Activated CD4-positive, CD25-positive, alpha-beta regulatory T cell treated with anti-CD3 and anti-CD28 coated beads, Interleukin-2, amount 50 U/mL, for 16 hours (primary cell): ENCODE results near the gene ATP1B3.
A peak's percentile ranks its signal among the peaks of the same experiment; 100 is the strongest.
"Not testable (repeated sequence)": the region's sequence is repeated elsewhere in the genome, so short reads cannot be mapped to it uniquely, and the experiment has no call there.

ENCODE experiments used
- DNase-seq: peaks from one replicate; pipeline ENCODE4 v3.0.0-alpha.2; 2020; ENCODE audit warnings: low read depth, low spot score

The ATP1B3 gene

DNA sequence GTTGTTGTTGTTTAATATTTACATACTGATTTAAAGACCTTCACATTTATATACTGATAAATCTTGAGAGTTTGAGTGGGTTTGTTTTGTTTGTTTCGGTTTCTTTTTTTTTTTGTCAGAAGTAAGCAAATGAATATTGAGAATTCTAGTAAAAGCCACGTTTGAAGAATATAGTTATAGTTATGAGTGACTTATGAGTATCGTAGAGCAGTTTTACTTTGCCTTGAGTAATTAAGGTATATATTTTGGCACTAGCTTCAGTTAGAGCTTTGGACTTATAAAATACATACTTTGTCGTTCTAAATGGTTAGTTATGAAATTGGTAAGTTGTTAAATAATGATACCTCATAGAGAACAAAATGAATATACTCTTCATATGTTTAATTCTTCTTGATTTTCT lies 27.8 kb downstream of the ATP1B3 start:
- DNase-seq, result no peak

DNA sequence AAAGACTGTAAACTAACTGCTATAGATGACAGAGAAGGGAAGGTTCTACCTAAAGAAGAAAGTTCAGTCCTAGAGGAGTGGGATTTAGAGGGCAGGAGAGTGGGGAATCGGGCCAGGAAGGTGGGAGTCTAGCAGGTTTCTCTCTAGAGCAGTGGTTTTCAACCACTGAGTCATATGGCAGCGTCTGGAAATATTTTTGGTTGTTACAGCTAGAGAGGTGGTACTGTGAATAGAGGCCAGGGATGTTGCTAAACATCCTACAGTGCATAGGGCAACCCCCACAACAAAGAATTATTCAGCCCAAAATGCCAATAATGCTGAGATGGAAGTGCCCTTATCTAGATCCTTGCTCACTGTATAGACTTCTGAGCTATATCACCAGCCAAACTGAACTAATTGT lies 28.7 kb downstream of the ATP1B3 start:
- no peak for DNase-seq

DNA sequence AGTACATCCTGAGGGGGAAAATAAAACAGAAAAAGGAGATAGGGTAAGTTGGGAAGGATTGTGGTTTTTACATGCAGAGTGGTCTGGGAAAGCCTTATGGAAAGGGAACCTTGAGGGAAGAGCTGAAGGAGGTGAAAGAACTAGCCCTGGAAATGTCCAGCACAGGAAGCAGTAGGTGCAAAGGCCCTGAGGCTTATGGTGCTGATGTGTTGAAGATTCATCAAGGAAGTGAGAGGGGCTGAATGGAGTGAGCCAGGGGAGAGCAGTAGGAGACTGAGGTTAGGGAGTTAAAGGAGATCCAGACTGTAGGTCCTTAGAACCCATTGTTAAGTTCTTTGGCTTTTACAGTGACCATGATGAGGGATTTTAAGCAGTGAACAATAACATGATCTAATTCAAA lies 33.0 kb downstream of the ATP1B3 start:
- DNase-seq, result no peak

DNA sequence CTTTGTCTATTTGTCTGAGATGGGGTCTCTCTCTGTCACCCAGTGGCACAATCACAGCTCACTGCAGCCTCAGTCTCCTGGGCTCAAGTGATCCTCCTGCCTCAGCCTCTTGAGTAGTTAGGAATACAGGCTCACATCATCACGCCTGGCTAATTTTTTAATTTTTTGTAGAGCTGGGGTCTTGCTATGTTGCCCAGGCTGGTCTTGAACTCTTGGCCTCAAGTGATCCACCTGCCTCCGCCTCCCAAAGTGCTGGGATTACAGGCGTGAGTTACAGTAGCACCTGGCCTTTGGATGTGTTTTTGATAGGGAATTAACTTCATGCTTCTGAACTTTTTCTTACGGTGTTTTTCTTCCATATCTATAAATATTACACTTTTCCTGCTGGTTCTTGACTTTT lies 33.5 kb downstream of the ATP1B3 start:
- not testable (repeated sequence) for DNase-seq

DNA sequence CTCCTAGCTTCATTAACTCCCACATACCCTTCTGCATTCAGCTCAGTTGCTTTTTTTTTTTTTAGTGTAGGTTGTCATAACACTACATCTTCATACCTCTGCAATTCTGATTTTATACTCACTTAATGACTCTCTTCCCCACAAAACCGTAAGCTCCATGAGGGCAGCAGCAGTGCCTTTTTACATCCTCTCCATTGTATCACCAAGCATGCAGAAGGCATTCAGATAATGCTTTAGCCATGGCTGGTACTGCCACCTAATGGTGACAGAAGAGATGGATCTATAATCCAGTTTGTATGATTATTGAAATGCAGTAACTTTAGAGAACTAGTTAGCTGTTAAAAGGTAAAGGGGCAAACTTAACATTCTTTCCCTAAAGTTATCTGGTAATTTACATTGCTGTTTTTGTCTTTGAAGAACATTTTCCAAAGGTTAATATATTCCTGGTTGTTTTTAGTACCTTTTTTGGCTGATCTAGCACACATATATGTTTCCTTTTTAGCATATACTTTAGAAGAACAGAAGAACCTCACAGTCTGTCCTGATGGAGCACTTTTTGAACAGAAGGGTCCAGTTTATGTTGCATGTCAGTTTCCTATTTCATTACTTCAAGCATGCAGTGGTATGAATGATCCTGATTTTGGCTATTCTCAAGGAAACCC lies 36.8 kb downstream of the ATP1B3 start:
- DNase-seq, result peak; percentile 28

DNA sequence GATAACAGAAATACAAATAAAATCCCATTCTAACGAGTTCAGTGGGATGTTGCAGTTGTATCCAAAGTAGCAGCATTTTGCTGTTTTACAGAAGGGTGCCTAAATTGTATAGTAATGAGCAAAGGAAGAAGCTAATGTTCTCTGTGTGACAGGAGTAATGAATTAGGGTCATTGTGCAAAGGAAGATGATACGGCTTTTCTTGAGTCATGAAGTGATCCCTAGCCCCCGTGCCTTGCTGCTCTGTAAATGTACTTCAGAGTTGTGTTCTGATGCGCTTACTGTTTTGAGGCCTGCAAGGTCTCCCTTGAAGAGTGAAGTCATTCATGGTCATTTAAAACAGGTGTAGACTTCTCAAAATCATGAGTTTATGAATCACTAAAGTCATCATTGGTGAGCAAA lies 37.9 kb downstream of the ATP1B3 start:
- DNase-seq, result no peak

DNA sequence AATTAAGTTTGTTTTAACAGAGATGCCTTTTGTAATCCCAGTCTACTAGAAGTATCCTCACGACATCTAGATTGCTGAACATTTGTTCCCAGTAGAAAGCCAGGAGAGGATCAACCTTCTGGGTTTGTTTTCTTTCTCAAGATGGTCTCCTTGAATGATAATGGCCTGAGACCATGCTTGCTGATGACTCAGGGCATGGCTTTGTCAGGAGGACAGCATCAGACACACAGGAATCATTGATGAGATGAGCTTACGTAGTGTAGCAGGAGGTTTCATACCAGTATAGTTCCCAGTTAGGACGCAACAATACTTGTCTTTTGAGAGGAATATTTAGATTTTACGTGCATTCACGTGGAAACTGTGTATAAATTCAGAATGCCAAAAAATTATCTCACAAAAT lies 38.6 kb downstream of the ATP1B3 start:
- DNase-seq, result no peak

DNA sequence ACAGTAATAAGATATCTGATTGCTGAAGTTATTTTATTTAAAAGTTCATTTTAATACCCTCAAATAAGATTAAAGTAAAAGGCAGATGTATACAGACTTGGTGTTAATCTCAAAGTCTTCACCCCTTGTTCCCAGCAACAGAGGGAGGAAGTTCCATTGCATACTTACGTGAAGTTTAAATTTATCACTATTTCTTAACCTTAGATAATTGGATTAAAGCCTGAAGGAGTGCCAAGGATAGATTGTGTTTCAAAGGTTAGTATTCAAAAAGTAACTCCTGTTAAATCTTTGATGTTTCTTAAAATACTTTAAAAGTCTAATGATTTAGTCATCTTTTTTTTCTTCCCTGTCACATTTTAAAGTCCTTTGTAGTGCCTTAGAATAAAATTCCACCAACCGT lies 39.3 kb downstream of the ATP1B3 start:
- no peak for DNase-seq

DNA sequence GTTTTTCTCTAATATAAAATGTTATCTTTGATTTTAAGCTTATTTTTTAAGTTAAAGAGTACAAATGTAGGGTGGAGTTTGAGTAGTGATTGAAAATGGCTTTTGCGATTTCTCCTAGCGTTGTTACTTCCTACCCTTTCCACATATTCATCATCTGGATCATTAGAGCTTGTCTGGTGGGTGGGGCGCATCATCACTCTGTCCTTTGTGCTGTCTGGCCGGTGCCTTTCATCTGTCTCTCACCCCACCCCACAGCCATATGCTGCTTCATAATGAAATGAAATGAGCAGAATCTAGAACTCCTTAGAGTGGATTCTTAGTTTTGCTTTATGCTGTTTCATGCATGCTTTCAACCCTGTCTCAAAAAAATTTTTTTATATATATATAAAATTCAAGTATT lies 44.3 kb downstream of the ATP1B3 start:
- no peak for DNase-seq

DNA sequence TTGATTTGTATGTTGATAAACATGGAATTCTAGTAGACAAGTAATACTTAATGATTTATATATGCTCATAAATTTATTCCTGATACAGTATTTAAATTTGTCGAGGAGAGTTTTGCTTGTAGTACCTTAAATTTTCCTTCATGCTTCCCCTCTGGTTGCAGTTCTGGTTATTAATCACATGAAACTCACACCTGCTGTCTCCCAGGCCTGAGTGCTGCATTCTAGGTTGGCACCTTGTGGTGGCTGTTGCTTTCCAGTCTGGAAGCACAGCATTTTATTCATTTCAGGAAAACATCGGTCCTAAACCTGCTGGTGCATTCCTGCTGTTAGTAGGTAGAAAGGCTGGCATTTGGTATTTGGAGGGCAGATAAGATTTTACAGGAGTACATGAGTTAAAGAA lies 44.9 kb downstream of the ATP1B3 start:
- DNase-seq, result no peak

DNA sequence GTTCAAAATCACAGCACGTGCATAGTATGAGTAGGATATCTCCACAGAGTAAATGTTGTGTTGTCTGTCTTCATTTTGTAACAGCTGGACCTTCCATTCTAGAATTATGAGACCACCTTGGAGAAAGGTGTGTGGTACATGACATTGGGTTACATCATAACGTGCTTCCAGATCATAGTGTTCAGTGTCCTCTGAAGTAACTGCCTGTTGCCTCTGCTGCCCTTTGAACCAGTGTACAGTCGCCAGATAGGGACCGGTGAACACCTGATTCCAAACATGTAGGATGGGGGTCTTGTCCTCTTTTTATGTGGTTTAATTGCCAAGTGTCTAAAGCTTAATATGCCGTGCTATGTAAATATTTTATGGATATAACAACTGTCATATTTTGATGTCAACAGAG lies 49.2 kb downstream of the ATP1B3 start:
- DNase-seq, result not testable (repeated sequence)

DNA sequence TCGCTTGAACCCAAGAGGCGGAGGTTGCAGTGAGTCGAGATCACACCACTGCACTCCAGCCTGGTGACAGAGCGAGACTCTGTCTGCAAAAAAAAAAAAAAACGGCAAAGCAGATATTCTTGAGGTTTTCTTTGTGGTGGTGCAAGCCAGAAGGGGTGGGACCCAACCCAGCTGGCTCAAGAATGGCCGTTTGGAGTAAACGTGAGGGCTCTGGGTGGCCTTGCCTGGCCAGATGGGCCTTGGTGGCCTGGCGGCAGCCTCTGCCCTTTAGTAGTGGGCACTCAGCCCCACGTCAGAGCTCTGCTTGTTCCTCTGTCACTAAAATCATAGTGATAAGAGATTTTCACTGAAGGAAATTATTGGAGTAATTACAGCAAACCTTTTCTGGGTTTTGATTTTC lies 50.5 kb downstream of the ATP1B3 start:
- DNase-seq, result no peak

DNA sequence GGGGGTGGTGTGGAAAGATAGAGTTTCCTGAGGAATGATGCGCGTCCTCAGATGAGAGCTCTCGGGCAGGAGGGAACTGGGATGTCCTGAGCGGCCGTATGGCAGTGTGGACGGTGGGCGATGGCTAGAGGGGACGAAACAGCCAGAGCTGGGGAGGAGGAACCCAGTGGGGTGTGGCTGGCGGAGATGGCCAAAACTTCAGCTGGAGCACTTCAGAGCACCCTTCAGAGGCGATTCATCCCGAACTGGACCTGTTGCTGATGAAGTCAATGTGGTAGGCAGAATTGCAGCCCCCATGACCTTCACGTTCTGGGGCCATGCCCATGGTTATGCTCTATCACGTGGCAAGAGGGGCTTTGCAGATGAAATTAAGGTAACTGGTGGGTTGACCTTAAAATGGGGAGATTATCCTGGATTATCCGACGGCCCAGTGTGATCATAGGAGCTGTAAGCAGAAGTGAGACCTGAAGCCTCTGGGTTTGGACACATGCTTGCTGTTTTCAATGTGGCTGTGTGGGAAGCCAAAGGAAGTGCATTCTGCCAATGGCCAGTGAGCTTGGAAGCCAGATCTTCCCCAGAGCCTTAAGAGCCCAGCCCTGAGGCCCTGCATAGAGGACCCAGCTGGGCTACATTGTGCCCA lies 52.3 kb downstream of the ATP1B3 start:
- DNase-seq, result no peak

DNA sequence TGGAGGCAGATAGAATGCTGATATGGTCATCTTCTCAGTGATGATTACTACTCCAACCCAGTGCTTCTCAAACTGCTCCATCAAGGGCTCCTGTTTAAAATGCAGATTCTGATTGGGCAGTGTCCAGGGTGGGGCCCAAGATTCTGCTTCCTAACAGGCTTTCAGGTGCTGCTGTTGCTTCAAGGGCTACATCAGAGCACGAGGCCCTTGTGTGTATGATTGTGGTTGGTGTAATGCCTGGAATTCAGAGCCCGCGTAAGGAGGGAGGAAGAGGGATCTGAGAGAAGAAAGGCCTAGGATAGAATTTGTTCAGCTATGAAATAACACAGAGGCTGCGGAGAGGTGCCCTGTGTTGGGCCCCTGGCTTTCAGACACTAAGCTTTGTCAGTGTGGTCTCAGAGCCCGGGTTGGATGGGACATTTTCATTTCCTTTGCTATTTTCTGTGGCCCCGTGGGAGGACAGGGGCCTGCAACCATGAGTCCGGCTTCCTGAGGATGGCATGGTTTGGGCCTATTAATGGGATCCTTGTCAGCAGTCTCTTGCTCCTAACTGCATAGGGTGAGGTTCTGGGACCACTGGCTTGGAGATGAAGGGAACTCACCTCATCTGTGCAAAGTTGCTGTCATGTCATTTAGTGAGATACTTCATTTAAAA lies 53.0 kb downstream of the ATP1B3 start:
- DNase-seq, result no peak

DNA sequence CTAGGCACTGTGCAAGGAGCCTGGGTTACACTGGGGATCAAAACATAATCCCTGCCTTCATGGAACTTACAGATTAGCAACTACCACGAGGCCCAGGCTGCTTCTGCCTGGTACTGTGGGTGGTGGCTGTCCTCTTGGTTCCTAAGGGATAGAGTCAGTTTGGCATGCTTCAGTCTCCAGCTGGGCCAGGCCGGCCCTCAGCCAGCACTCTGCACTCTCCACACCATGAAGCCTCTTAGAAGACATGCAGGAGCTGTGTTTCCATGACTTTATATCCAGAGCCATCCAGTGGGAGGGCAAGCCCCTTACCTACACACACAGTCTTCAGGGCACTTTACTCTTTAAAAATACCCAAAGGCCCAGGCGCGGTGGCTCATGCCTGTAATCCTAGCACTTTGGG lies 54.4 kb downstream of the ATP1B3 start:
- no peak for DNase-seq

DNA sequence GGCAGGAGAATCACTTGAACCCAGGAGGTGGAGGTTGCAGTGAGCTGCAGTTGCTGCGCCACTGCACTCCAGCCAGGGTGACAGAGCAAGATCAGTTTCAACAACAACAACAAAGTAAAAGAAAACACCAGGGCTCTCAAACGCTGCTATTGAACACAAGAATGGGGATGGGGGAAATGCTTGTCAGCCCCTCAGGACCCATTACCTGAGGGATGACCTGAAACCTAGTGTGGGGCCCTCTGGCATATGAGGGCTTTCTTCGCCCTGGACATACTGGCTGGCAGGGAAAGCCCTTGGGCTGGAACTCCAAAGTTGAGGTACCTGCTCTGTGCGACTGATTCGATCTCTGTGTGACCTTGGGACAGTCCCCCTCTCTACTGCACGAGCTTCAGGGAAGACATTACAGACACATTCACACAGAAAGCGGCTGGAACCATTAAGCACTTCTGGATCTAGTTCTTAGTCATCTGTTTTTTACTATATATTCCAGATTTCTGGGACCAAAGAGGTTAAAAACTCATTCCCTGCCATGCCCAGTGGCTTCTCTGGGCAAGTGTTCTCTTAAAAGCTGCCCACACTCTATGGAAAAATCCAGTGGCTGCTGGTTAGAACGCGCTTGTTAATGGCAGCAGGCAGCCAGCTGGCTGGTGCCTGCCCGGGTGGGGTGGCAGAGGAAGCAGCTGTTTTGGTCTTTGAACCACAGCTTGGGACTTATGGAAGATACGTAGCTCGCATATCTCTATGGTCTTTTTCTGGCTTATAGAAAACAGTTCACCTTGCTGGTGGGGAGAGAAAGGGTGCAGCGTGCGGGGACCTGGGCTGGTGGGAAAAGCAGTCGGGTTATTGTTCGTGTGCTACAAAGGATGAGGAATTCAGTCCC lies 57.2 kb downstream of the ATP1B3 start:
- no peak for DNase-seq

DNA sequence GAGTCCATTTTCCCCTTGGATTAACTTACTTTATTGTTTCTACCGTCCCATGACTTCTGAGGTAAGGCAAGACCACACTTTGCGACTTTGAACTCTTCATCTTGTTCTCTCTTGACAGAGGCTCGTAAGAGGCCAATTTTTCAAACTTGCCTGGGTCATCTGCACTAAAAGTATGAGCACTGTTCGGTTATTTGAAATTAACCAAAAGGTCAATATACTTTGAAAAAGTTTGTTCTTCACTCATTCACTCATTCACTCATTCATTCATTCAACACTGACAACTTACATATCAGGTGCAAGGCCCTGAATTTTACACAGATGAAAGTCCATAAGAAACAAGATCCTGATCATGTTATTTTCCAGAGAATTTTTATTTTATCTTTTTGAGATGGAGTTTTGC lies 57.9 kb downstream of the ATP1B3 start:
- no peak for DNase-seq

DNA sequence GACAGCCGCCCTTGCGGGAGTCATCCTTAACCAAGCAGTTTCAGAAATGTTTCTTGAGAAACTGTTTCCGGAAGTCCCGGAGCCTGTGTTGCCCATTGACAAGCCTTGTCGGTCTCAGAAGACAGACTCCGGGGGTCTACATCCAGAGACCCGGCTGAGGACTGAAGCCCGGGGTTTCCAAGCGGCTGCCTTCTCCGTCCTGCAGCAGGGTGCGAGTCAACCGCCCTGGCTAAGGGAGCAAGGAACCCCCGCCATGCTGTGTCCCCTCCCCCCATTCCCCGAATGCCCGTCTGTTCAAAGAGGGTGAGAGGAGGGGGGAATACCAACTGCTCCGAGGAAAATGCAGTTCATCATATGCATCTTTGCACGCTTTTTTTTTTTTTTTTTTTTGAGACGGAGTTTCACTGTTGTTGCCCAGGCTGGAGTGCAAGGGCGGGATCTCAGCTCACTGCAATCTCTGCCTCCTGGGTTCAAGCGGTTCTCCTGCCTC lies 61.6 kb downstream of the ATP1B3 start:
- DNase-seq, result no peak

DNA sequence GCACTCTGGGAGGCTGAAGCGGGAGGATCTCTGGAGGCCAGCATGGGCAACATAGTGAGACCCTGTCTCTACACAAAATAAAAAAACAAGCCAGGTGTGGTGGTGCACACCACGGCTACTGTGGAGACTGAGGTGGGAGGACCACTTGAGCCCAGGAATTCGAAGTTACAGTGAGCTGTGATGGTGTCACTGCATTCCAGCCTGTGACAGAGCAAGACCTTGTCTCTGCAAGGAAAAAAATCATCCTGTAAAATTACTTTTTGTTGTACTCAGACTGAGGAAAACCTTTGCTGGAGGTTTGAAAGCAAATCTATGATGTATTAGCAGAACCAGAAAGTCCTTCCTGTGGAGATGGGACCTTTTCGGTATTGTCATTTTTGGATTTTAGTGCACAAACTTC lies 63.3 kb downstream of the ATP1B3 start:
- DNase-seq, result no peak

DNA sequence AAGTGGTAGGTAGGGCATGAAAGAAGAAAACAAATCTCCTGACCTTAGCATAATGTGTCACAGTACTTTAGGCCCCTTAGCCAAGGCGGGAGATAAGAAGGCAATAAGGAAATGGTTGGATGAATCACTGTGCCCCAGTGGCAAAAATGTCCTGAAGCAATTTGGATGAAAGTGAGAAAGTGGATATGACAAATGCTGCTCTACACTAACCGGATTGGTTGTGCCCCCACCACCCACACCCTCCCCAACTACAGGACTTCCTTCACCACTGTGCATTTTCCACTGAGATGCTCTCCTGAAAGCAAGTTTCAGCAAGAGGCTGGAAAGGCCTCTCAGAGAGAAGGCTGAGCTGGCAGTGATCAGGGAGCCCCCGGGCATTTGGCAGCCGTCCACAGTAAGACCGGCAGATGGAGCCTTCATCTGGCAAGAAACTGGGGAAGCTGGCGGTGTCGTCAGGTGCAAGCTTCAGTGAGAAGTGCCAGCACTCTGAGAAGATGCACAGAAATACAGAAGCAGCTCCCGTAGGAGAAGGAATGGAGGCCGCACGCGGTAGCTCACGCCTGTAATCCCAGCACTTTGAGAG lies 63.8 kb downstream of the ATP1B3 start:
- DNase-seq, result no peak

DNA sequence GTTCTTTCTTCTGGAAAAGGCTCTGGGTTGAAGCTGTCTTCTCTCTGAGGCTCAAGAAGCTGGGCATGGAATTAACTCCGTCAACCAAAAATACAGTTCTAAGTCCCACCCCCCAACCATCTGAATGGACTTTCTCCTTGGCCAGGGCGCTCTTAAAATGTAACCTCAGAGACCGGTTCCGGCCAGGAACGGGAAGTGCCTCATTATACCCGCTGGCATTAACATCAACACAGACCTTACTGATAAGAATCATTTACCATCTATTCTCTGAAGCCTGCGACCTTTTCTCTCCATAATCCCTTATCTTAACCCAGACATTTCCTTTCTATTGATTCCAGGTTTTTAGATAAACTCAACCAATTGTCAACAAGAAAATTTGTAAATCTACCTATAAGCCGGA lies 64.7 kb downstream of the ATP1B3 start:
- no peak for DNase-seq

DNA sequence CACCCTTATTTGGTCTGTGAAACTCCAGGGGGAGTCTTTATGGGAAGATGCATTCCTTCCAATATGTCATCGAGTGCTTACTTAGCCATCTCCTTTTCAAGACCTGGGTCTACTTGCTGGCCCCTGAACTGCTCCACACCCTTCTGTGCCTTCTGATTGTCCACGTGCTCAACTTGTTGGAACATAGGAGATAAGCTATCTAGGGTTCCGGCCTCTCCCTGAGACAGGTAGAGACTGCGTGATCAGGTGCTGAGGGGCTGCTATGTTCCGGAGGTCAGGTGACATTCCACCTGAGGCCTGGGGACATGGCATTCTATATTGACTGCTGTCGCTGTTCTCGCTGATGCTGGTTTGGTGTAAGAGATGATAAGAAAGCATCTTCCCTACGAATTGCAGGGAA lies 65.6 kb downstream of the ATP1B3 start:
- no peak for DNase-seq
